Endothelial cell of umbilical vein (primary cell): ENCODE data around the gene TTYH2. TPM values are rescaled to one million over a fixed set of nuclear protein-coding genes. Genes with fewer than 3 reads are reported as not detected.

Experiments
- BruUV-seq: library from RNA; stranded (reverse); fragments of 400-500 nt; replicated peaks from 2 replicates; lab custom pipeline; 2021; lab: Mats Ljungman, UMichigan
- CTCF ChIA-PET: fragments of 300-600, 350-600 bp; sonication (Branson Sonifier 250); formaldehyde crosslinking; loops from one replicate; lab custom pipeline; 2021; ENCODE audit warnings: antibody characterized with exemption, inconsistent platforms; lab: Charles Lee
- POLR2A ChIA-PET: fragments of 300-600, 350-600 bp; sonication (Branson Sonifier 250); formaldehyde crosslinking; loops from one replicate; lab custom pipeline; 2021; ENCODE audit warnings: antibody characterized with exemption, inconsistent platforms; lab: Charles Lee
- DNase-seq: peaks from one replicate; pipeline ENCODE4 v3.0.0-alpha.2; 2011; ENCODE audit warnings: low read depth, low spot score
- FAIRE-seq: peaks from 2 replicates; lab custom pipeline; 2011; peaks lifted over from hg19 to GRCh38; lab: Jason Lieb, UNC
- H2AFZ ChIP-seq: 2 replicates; pipeline ENCODE4 v1.6.0; 2012; ENCODE audit warnings: low read depth, low read length, control low read depth, inconsistent platforms
- H3K27ac ChIP-seq: 2 replicates; pipeline ENCODE4 v1.5.1; 2011; ENCODE audit warnings: low read depth, mild to moderate bottlenecking, control low read depth, low read length, moderate library complexity; ENCODE audit not compliant: insufficient read depth
- H3K27me3 ChIP-seq, 2 experiments: 2 replicates each; pipeline versions ENCODE4 v1.6.0 to v1.6.1; 2011; ENCODE audit warnings: low read length in 2 of 2, mixed read lengths in 1 of 2; ENCODE audit not compliant: control insufficient read depth in 2 of 2, insufficient read depth in 2 of 2
- H3K36me3 ChIP-seq, 2 experiments: 2 replicates in 1 of 2; 3 replicates in 1 of 2; pipeline ENCODE4 v1.5.1; 2011; ENCODE audit warnings: low read length in 2 of 2, mild to moderate bottlenecking in 1 of 2, moderate library complexity in 1 of 2; ENCODE audit not compliant: control insufficient read depth in 2 of 2, insufficient read depth in 2 of 2; ENCODE audit errors: extremely low read depth in 1 of 2
- H3K4me1 ChIP-seq: 3 replicates; pipeline ENCODE4 v1.5.1; 2011; ENCODE audit warnings: mild to moderate bottlenecking, low read length; ENCODE audit not compliant: control insufficient read depth, insufficient read depth; ENCODE audit errors: extremely low read depth
- H3K4me2 ChIP-seq: 2 replicates; pipeline ENCODE4 v1.6.1; 2011; ENCODE audit warnings: low read length, control low read depth, mixed read lengths; ENCODE audit not compliant: insufficient read depth
- H3K4me3 ChIP-seq, 3 experiments: fragments of 200-600 bp in 1 of 3; sonication (generic), shearing (Covaris generic) in 1 of 3; replicated peaks in 1 of 3; 2 replicates each; pipeline ENCODE4 v1.5.1; 2011 to 2016; ENCODE audit warnings: control low read depth in 3 of 3, low read length in 3 of 3, mild to moderate bottlenecking in 2 of 3, inconsistent platforms in 1 of 3, low read depth in 1 of 3, moderate library complexity in 1 of 3; ENCODE audit not compliant: insufficient read depth in 1 of 3
- H3K79me2 ChIP-seq: 2 replicates; pipeline ENCODE4 v1.6.0; 2012; ENCODE audit warnings: low read length, inconsistent platforms; ENCODE audit not compliant: control insufficient read depth, insufficient read depth
- H3K9ac ChIP-seq: replicated peaks from 2 replicates; pipeline ENCODE3; 2011; ENCODE audit warnings: low read length, control low read depth; ENCODE audit not compliant: insufficient read depth; ENCODE audit errors: extremely low read depth
- H3K9me1 ChIP-seq: replicated peaks from 3 replicates; pipeline ENCODE4 v1.6.0; 2011; ENCODE audit warnings: mild to moderate bottlenecking, low read length; ENCODE audit not compliant: control insufficient read depth, insufficient read depth; ENCODE audit errors: extremely low read depth
- H3K9me3 ChIP-seq: replicated peaks from 2 replicates; pipeline ENCODE4 v1.5.1; 2012; ENCODE audit warnings: low read length, inconsistent platforms; ENCODE audit not compliant: control insufficient read depth, insufficient read depth
- H4K20me1 ChIP-seq: replicated peaks from 2 replicates; pipeline ENCODE3; 2011; ENCODE audit warnings: mild to moderate bottlenecking, low read length; ENCODE audit not compliant: control insufficient read depth, insufficient read depth; ENCODE audit errors: extremely low read depth
- EZH2 ChIP-seq: IDR thresholded peaks from 2 replicates; pipeline ENCODE4 v1.6.1; 2012; ENCODE audit warnings: borderline replicate concordance, low read depth, mild to moderate bottlenecking, moderate library complexity, low read length, inconsistent platforms; ENCODE audit not compliant: severe bottlenecking
- FOS ChIP-seq: IDR thresholded peaks from 2 replicates; pipeline ENCODE4 v1.6.1; 2011; ENCODE audit warnings: mild to moderate bottlenecking, low read length, moderate library complexity, borderline replicate concordance; ENCODE audit not compliant: insufficient read depth
- GATA2 ChIP-seq: IDR thresholded peaks from 2 replicates; pipeline ENCODE4 v1.7.0; 2011; ENCODE audit warnings: low read depth, mild to moderate bottlenecking, moderate library complexity, mixed read lengths, low read length; ENCODE audit not compliant: insufficient read length, insufficient read depth
- JUN ChIP-seq: IDR thresholded peaks from 2 replicates; pipeline ENCODE4 v1.6.1; 2011; ENCODE audit warnings: borderline replicate concordance, low read depth; ENCODE audit not compliant: insufficient read length, insufficient read depth
- MAX ChIP-seq: IDR thresholded peaks from 2 replicates; pipeline ENCODE4 v1.6.1; 2011; ENCODE audit not compliant: insufficient read depth, insufficient read length
- MYC ChIP-seq: IDR thresholded peaks from one replicate; pipeline ENCODE4 v1.6.1; 2011; ENCODE audit warnings: mild to moderate bottlenecking, low read depth, low read length
- POLR2A ChIP-seq: IDR thresholded peaks from 2 replicates; pipeline ENCODE4 v1.6.1; 2012; ENCODE audit warnings: low read depth, mild to moderate bottlenecking, control low read depth, low read length
- POLR2AphosphoS5 ChIP-seq: IDR thresholded peaks from 2 replicates; pipeline ENCODE4 v1.6.1; 2012; ENCODE audit warnings: low read depth, mild to moderate bottlenecking, control low read depth, low read length, moderate library complexity; ENCODE audit not compliant: insufficient read depth
- dilution Hi-C: fragments of 300-500 bp; cut with MboI; formaldehyde crosslinking; loops from one replicate; pipeline ENCODE4 v1.15.0; 2019; ENCODE audit warnings: low sequenced_read_pairs; ENCODE audit not compliant: extremely low pct_ligation_motif_present
- intact Hi-C: fragments of 100-400 bp; cut with micrococcal nuclease; formaldehyde crosslinking; loops from one replicate; pipeline ENCODE4 v1.10.0; 2022
- polyA plus RNA-seq, 4 experiments: library from polyadenylated mRNA; depleted of rRNA in 3 of 4; stranded (reverse) in 3 of 4; unstranded in 1 of 4; fragments of >200 nt; gene quantifications; 2 replicates each; pipeline versions ENCODE4 v1.2.1 to v1.2.3, GENCODE V29; 2011 to 2012; ENCODE audit warnings: missing spikeins in 1 of 4
- total RNA-seq: library from RNA; stranded (reverse); gene quantifications from 2 replicates; pipeline ENCODE4 v1.2.3, GENCODE V29; 2021
- TF ChIP-seq, protein P1 (sequence below), 2 donors: IDR thresholded peaks; 1 replicate in 1 of 2; 2 replicates in 1 of 2; pipeline ENCODE4 v1.5.1; 2011; ENCODE audit warnings: low read length in 2 of 2, mild to moderate bottlenecking in 2 of 2, moderate library complexity in 2 of 2, control low read depth in 1 of 2, inconsistent platforms in 1 of 2, low read depth in 1 of 2; ENCODE audit not compliant: insufficient read depth in 1 of 2; ENCODE audit errors: extremely low read depth in 1 of 2

Gene TTYH2
- total and polyA plus RNA-seq, 2 donors (not counting 3 experiments of a cell fraction or from before 2014, with no cell fraction given), result 0.75 to 2.0 TPM

DNA sequence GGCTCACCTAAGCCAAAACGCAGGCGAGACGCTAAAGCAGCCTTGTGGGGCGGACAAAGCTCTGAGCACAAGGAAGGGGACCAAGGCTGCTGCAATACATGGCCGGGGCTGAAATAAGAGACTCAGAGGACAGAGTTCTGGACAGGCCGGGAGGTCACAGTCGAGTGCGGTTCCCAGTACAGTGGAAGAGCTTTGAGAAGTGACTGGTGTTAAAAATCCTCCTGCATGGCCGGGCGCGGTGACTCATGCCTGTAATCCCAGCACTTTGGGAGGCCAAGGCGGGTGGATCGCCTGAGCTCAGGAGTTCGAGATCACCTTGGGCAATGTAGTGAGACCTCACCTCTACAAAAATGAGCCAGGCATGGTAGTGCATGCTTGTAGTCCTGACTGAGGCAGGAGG is 10.5 kb downstream of the TTYH2 start:
- Histone ChIP-seq H3K79me2 (no peaks in the 10 kb centered on the region), H3K4me1 (no peaks in the 10 kb centered on the region), H3K27me3 (no peaks in the 10 kb centered on the region), H3K9me1 (no peaks in the 10 kb centered on the region), H2AFZ (no peak overlapping the region), H3K9ac (no peak overlapping the region), H4K20me1 (no peaks in the 10 kb centered on the region), H3K36me3 (no peaks in the 10 kb centered on the region), H3K4me2 (no peak overlapping the region), H3K27ac (no peak overlapping the region), H3K4me3 (no peak overlapping the region), H3K9me3 (no peaks in the 10 kb centered on the region)
- DNase-seq (no peak), FAIRE-seq (no peak)
- intact Hi-C loops, result no loop called here
- ChIA-PET POLR2A (no interaction called here), CTCF (no interaction called here)
- no peak for TF ChIP-seq FOS
- no peak for TF ChIP-seq POLR2A
- no peak for TF ChIP-seq POLR2AphosphoS5
- TF ChIP-seq JUN, result no peak
- TF ChIP-seq MYC, result no peak
- TF ChIP-seq MAX, result no peak
- TF ChIP-seq EZH2, result no peak
- no peak for TF ChIP-seq GATA2
- TF ChIP-seq, protein P1, sequence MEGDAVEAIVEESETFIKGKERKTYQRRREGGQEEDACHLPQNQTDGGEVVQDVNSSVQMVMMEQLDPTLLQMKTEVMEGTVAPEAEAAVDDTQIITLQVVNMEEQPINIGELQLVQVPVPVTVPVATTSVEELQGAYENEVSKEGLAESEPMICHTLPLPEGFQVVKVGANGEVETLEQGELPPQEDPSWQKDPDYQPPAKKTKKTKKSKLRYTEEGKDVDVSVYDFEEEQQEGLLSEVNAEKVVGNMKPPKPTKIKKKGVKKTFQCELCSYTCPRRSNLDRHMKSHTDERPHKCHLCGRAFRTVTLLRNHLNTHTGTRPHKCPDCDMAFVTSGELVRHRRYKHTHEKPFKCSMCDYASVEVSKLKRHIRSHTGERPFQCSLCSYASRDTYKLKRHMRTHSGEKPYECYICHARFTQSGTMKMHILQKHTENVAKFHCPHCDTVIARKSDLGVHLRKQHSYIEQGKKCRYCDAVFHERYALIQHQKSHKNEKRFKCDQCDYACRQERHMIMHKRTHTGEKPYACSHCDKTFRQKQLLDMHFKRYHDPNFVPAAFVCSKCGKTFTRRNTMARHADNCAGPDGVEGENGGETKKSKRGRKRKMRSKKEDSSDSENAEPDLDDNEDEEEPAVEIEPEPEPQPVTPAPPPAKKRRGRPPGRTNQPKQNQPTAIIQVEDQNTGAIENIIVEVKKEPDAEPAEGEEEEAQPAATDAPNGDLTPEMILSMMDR (IDR thresholded peaks at IDR 0.05; ENCODE audit: extremely low read depth in 1 of 2, insufficient read depth in 1 of 2, low read depth in 1 of 2, low read length in 2 of 2), result no peak
- dilution Hi-C loops, result no loop called here
- BruUV-seq, result no TSS peak
